GM12891 (cell line): ENCODE results near the gene LRIG2.
"Not testable (repeated sequence)": the region's sequence is repeated elsewhere in the genome, so short reads cannot be mapped to it uniquely, and the experiment has no call there.

Experiments
- DNase-seq: peaks from one replicate; pipeline ENCODE4 v3.0.0; 2011; ENCODE audit warnings: low spot score; ENCODE audit not compliant: insufficient read length
- FAIRE-seq: peaks from 2 replicates; lab custom pipeline; 2011; peaks lifted over from hg19 to GRCh38; lab: Jason Lieb, UNC
- PAX5 ChIP-seq: IDR thresholded peaks from 2 replicates; pipeline ENCODE4 v1.6.1; 2011; ENCODE audit warnings: low read length, moderate library complexity, mild to moderate bottlenecking; ENCODE audit not compliant: insufficient read depth, severe bottlenecking
- POLR2A ChIP-seq: IDR thresholded peaks from 2 replicates; pipeline ENCODE4 v1.6.1; 2011; ENCODE audit warnings: low read depth, low read length, control low read depth
- POLR2AphosphoS5 ChIP-seq: IDR thresholded peaks from 2 replicates; pipeline ENCODE4 v1.6.1; 2011; ENCODE audit warnings: low read depth, low read length, control low read depth
- POU2F2 ChIP-seq: IDR thresholded peaks from 2 replicates; pipeline ENCODE4 v1.6.1; 2011; ENCODE audit warnings: low read depth, mild to moderate bottlenecking, control low read depth, low read length, moderate library complexity
- SPI1 ChIP-seq: IDR thresholded peaks from 2 replicates; pipeline ENCODE4 v1.6.1; 2011; ENCODE audit warnings: low read depth, low read length, control low read depth
- TAF1 ChIP-seq: IDR thresholded peaks from 2 replicates; pipeline ENCODE4 v1.6.1; 2011; ENCODE audit warnings: low read depth, low read length, control low read depth

Gene LRIG2

GRCh38 chr1:113146242-113147072 is 73.5 kb downstream of the LRIG2 start:
- TF ChIP-seq SPI1 (no peak), POU2F2 (no peak), POLR2AphosphoS5 (no peak), POLR2A (no peak), PAX5 (no peak), TAF1 (no peak)
- DNase-seq, result no peak
- FAIRE-seq, result no peak

GRCh38 chr1:113147073-113147625 is 74.2 kb downstream of the LRIG2 start:
- FAIRE-seq (no peak), DNase-seq (no peak)
- no peak for TF ChIP-seq POLR2A

- DNase-seq, result no peak
- TF ChIP-seq TAF1, result no peak
- no peak for FAIRE-seq
These were observed 74.8 kb downstream of the LRIG2 start for GRCh38 chr1:113147826-113148225.

- FAIRE-seq, DNase-seq: not testable (repeated sequence)
These were observed 77.5 kb downstream of the LRIG2 start for GRCh38 chr1:113150494-113150893.

GRCh38 chr1:113153116-113153803 is 80.3 kb downstream of the LRIG2 start:
- TF ChIP-seq PAX5 (no peak), SPI1 (no peak), TAF1 (no peak), POU2F2 (no peak), POLR2A (no peak), POLR2AphosphoS5 (no peak)
- FAIRE-seq, result no peak
- no peak for DNase-seq

- no peak for TF ChIP-seq POU2F2
- TF ChIP-seq TAF1, result no peak
- TF ChIP-seq POLR2AphosphoS5, result no peak
- FAIRE-seq (no peak), DNase-seq (no peak)
These were observed 83.4 kb downstream of the LRIG2 start for GRCh38 chr1:113156368-113156767.

GRCh38 chr1:113158743-113159142 is 85.7 kb downstream of the LRIG2 start:
- DNase-seq, FAIRE-seq: not testable (repeated sequence)

- FAIRE-seq (no peak), DNase-seq (no peak)
- TF ChIP-seq TAF1 (no peak), POU2F2 (no peak)
These were observed 93.5 kb downstream of the LRIG2 start for GRCh38 chr1:113166473-113166872.

- no peak for FAIRE-seq
- no peak for TF ChIP-seq SPI1
- TF ChIP-seq PAX5, result no peak
- TF ChIP-seq POLR2AphosphoS5, result no peak
- TF ChIP-seq TAF1, result no peak
- TF ChIP-seq POLR2A, result no peak
- no peak for TF ChIP-seq POU2F2
- no peak for DNase-seq
These were observed 95.9 kb downstream of the LRIG2 start for GRCh38 chr1:113168946-113169345.

- FAIRE-seq (no peak), DNase-seq (no peak)
- TF ChIP-seq TAF1, result no peak
- TF ChIP-seq POU2F2, result no peak
- no peak for TF ChIP-seq POLR2AphosphoS5
- TF ChIP-seq SPI1, result no peak
- TF ChIP-seq PAX5, result no peak
- TF ChIP-seq POLR2A, result no peak
These were observed 96.6 kb downstream of the LRIG2 start for GRCh38 chr1:113169591-113169990.

GRCh38 chr1:113170519-113170918 is 97.5 kb downstream of the LRIG2 start:
- FAIRE-seq (no peak), DNase-seq (no peak)
- no peak for TF ChIP-seq POU2F2
- peak; percentile 87 for TF ChIP-seq SPI1
- TF ChIP-seq TAF1, result no peak
